CD4-positive, alpha-beta memory T cell (primary cell): Measurements from ENCODE around the gene RRP1. TPM values are rescaled to one million over a fixed set of nuclear protein-coding genes. Genes with fewer than 3 reads are reported as not detected.
A peak's percentile ranks its signal among the peaks of the same experiment; 100 is the strongest.

ENCODE experiments used
- CTCF ChIA-PET: fragments of 350-600 bp; sonication (Branson Sonifier 250); formaldehyde crosslinking; loops from one replicate; lab custom pipeline; 2021; ENCODE audit warnings: inconsistent platforms; ENCODE audit not compliant: partially characterized antibody; lab: Charles Lee
- POLR2A ChIA-PET: fragments of 350-600 bp; sonication (Branson Sonifier 250); formaldehyde crosslinking; loops from one replicate; lab custom pipeline; 2021; ENCODE audit not compliant: partially characterized antibody; lab: Charles Lee
- DNase-seq, 5 donors: peaks; one replicate each; pipeline versions ENCODE4 v3.0.0 to v3.0.0-alpha.2; 2020 to 2022; ENCODE audit warnings: mixed read lengths in 1 of 5
- H3K27ac ChIP-seq: one replicate; pipeline ENCODE4 v1.7.0; 2013; ENCODE audit warnings: low read depth, low read length
- H3K27me3 ChIP-seq: 2 replicates; pipeline ENCODE4 v1.7.0; 2013; ENCODE audit warnings: mild to moderate bottlenecking, low read length, moderate library complexity; ENCODE audit not compliant: insufficient read depth
- H3K36me3 ChIP-seq: 2 replicates; pipeline ENCODE4 v1.7.0; 2013; ENCODE audit warnings: mild to moderate bottlenecking, low read length, moderate library complexity; ENCODE audit not compliant: insufficient read depth
- H3K4me1 ChIP-seq: 2 replicates; pipeline ENCODE4 v1.7.0; 2013; ENCODE audit warnings: mild to moderate bottlenecking, low read length, moderate library complexity; ENCODE audit not compliant: insufficient read depth
- H3K4me3 ChIP-seq, 2 donors: one replicate each; pipeline ENCODE4 v1.7.0; 2013; ENCODE audit warnings: low read length in 2 of 2, mild to moderate bottlenecking in 1 of 2
- H3K9me3 ChIP-seq, 2 donors: one replicate each; pipeline ENCODE4 v1.7.0; 2013; ENCODE audit warnings: low read length in 2 of 2, control low read depth in 1 of 2; ENCODE audit not compliant: control insufficient read depth in 1 of 2
- H3K27ac Mint-ChIP-seq, 7 donors: one replicate each; pipeline ENCODE4 v1.8.0; 2020 to 2021; ENCODE audit warnings: mixed read lengths in 7 of 7, mild to moderate bottlenecking in 6 of 7, inconsistent platforms in 3 of 7, moderate library complexity in 3 of 7
- H3K27me3 Mint-ChIP-seq, 2 donors: one replicate each; pipeline ENCODE4 v1.8.0; 2020 to 2021; ENCODE audit warnings: mixed read lengths in 2 of 2
- H3K36me3 Mint-ChIP-seq, 2 donors: one replicate each; pipeline ENCODE4 v1.8.0; 2020 to 2021; ENCODE audit warnings: mixed read lengths in 2 of 2, inconsistent platforms in 1 of 2, mild to moderate bottlenecking in 1 of 2
- H3K4me1 Mint-ChIP-seq, 4 donors: one replicate each; pipeline ENCODE4 v1.8.0; 2020 to 2021; ENCODE audit warnings: mixed read lengths in 4 of 4, mild to moderate bottlenecking in 1 of 4
- H3K4me3 Mint-ChIP-seq, 8 donors: one replicate each; pipeline ENCODE4 v1.8.0; 2020 to 2021; ENCODE audit warnings: mixed read lengths in 8 of 8, mild to moderate bottlenecking in 7 of 8, moderate library complexity in 6 of 8, inconsistent platforms in 3 of 8
- H3K9me3 Mint-ChIP-seq, 8 donors: one replicate each; pipeline ENCODE4 v1.8.0; 2020 to 2021; ENCODE audit warnings: mixed read lengths in 8 of 8, mild to moderate bottlenecking in 5 of 8, inconsistent platforms in 3 of 8, moderate library complexity in 1 of 8
- intact Hi-C: fragments of 100-400 bp; cut with micrococcal nuclease; formaldehyde crosslinking; loops from one replicate; pipeline ENCODE4 v1.15.1; 2023
- polyA plus RNA-seq, 2 donors: library from polyadenylated mRNA; unstranded; fragments of 300-500 nt; fragmentation: Illumina TruSeq; gene quantifications; one replicate each; pipeline ENCODE4 v1.2.3, GENCODE V29; 2021
- total RNA-seq, 2 experiments: library from RNA; stranded (reverse); gene quantifications; one replicate each; pipeline ENCODE4 v1.2.3, GENCODE V29; 2021

RRP1 gene
- total and polyA plus RNA-seq, 4 experiments from 2014 or later = 13.5 to 27.7 (median 23.8) TPM

DNA sequence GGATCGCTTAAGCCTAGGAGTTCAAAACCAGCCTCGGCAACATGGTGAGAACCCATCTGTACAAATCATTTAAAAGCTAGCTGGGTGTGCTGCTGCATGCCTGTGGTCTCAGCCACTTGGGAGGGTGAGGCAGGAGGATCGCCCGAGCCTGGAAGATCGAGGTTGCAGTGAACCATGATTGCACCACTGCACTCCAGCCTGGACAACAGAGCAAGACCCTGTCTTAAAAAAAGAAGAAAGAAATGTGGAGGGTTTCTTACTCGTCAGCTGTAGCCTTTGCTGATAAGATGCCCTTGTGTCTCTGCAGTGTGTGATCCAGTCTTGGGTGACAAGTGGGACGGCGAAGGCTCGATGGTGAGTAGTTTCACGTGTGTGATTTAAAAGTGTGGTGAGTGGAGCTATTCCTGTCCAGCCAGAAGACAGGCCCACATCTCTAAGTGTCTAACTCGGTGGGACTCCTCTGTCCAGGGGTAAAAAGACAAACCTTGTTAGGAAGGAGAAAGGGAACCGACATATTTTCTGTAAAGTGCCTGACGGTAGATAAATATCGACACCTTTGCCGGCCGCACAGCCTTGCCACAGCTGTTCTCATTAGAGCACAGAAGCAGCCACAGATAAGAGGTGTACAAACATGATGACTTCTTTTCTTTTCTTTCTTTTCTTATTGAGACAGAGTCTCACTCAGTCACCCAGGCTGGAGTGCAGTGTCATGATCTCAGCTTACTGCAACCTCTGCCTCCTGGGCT, 43.4 kb upstream of the RRP1 start:
- intact Hi-C loops = no loop called here
- Histone ChIP-seq H3K36me3 (peaks cover 22% of the 10 kb centered on the region), H3K4me1 (no peaks in the 10 kb centered on the region), H3K27me3 (no peaks in the 10 kb centered on the region), H3K9me3 (no peaks in the 10 kb centered on the region), H3K4me3 (no peak overlapping the region), H3K27ac (no peak overlapping the region)
- Mint-ChIP-seq H3K27ac (peak overlapping the region in 1 of 7 donors; percentile 42), H3K9me3 (peaks cover 0 to 3% (median 0%) of the 10 kb centered on the region in 8 donors), H3K36me3 (peaks cover 16 to 37% of the 10 kb centered on the region in 2 donors), H3K27me3 (no peaks in the 10 kb centered on the region), H3K4me3 (no peak overlapping the region), H3K4me1 (peaks cover 0 to under 1% (median 0%) of the 10 kb centered on the region in 4 donors)
- ChIA-PET CTCF (no interaction called here), POLR2A (no interaction called here)
- DNase-seq = no peak

- intact Hi-C loops = no loop called here
- H3K9me3 ChIP-seq = no peaks in the 10 kb centered on the region
- no peaks in the 10 kb centered on the region for H3K4me1 Mint-ChIP-seq
- ChIA-PET POLR2A (no interaction called here), CTCF (no interaction called here)
- H3K27me3 Mint-ChIP-seq = no peaks in the 10 kb centered on the region
- H3K27ac Mint-ChIP-seq = no peak overlapping the region
- no peak for DNase-seq
- peaks cover 18 to 43% of the 10 kb centered on the region in 2 donors for H3K36me3 Mint-ChIP-seq
- peaks cover 28% of the 10 kb centered on the region for H3K36me3 ChIP-seq
- H3K27me3 ChIP-seq = no peaks in the 10 kb centered on the region
- no peaks in the 10 kb centered on the region for H3K4me1 ChIP-seq
- H3K9me3 Mint-ChIP-seq = peaks cover 0 to 3% (median 0%) of the 10 kb centered on the region in 8 donors
- no peak overlapping the region for H3K4me3 Mint-ChIP-seq
- no peak overlapping the region for H3K4me3 ChIP-seq
- no peak overlapping the region for H3K27ac ChIP-seq
These were observed 40.8 kb upstream of the RRP1 start for GRCh38 chr21:43748622-43749021.

- CTCF ChIA-PET = no interaction called here
These were observed 39.6 kb upstream of the RRP1 start for GRCh38 chr21:43749651-43750262.

GRCh38 chr21:43750339-43751033, 38.9 kb upstream of the RRP1 start:
- Mint-ChIP-seq H3K27ac (peak overlapping the region in 2 of 7 donors; percentile 44 to 47), H3K36me3 (peaks cover 15 to 41% of the 10 kb centered on the region in 2 donors), H3K4me1 (no peaks in the 10 kb centered on the region), H3K27me3 (no peaks in the 10 kb centered on the region), H3K4me3 (peak overlapping the region in 1 of 8 donors; percentile 15), H3K9me3 (peaks cover 0 to 3% (median 0%) of the 10 kb centered on the region in 8 donors)
- POLR2A ChIA-PET = no interaction called here
- peaks cover 27% of the 10 kb centered on the region for H3K36me3 ChIP-seq
- no peaks in the 10 kb centered on the region for H3K27me3 ChIP-seq
- CTCF ChIA-PET = no interaction called here
- H3K4me1 ChIP-seq = no peaks in the 10 kb centered on the region
- no peak overlapping the region for H3K4me3 ChIP-seq
- no peak for DNase-seq
- intact Hi-C loops = no loop called here
- H3K27ac ChIP-seq = no peak overlapping the region
- no peaks in the 10 kb centered on the region for H3K9me3 ChIP-seq

More at GRCh38 chr21:43749651-43750262, 39.6 kb upstream of the RRP1 start:
- Mint-ChIP-seq H3K4me3 (no peak overlapping the region), H3K27me3 (no peaks in the 10 kb centered on the region), H3K27ac (no peak overlapping the region), H3K4me1 (no peaks in the 10 kb centered on the region), H3K36me3 (peaks cover 20 to 43% of the 10 kb centered on the region in 2 donors), H3K9me3 (peaks cover 0 to 3% (median 0%) of the 10 kb centered on the region in 8 donors)
- Histone ChIP-seq H3K36me3 (peaks cover 25% of the 10 kb centered on the region), H3K4me1 (no peaks in the 10 kb centered on the region), H3K27me3 (no peaks in the 10 kb centered on the region), H3K9me3 (no peaks in the 10 kb centered on the region), H3K4me3 (no peak overlapping the region), H3K27ac (no peak overlapping the region)
- POLR2A ChIA-PET = no interaction called here
- no peak for DNase-seq
- intact Hi-C loops = no loop called here

- no peak for DNase-seq
- H3K4me3 Mint-ChIP-seq = no peak overlapping the region
- Histone ChIP-seq H3K4me1 (no peaks in the 10 kb centered on the region), H3K36me3 (peaks cover 36% of the 10 kb centered on the region), H3K4me3 (no peak overlapping the region), H3K27ac (no peak overlapping the region), H3K9me3 (no peaks in the 10 kb centered on the region), H3K27me3 (no peaks in the 10 kb centered on the region)
- peak overlapping the region in 1 of 7 donors; percentile 42 for H3K27ac Mint-ChIP-seq
- POLR2A ChIA-PET = no interaction called here
- H3K27me3 Mint-ChIP-seq = no peaks in the 10 kb centered on the region
- H3K4me1 Mint-ChIP-seq = no peaks in the 10 kb centered on the region
- peaks cover 10 to 46% of the 10 kb centered on the region in 2 donors for H3K36me3 Mint-ChIP-seq
- CTCF ChIA-PET = no interaction called here
- intact Hi-C loops = no loop called here
- H3K9me3 Mint-ChIP-seq = peaks cover 0 to 3% (median 0%) of the 10 kb centered on the region in 8 donors
These were observed 37.3 kb upstream of the RRP1 start for GRCh38 chr21:43751955-43752591.

GRCh38 chr21:43752758-43753438, 36.5 kb upstream of the RRP1 start:
- H3K4me3 Mint-ChIP-seq = no peak overlapping the region
- Histone ChIP-seq H3K4me1 (no peaks in the 10 kb centered on the region), H3K4me3 (no peak overlapping the region), H3K27ac (no peak overlapping the region), H3K9me3 (no peaks in the 10 kb centered on the region), H3K27me3 (no peaks in the 10 kb centered on the region), H3K36me3 (peaks cover 36% of the 10 kb centered on the region)
- ChIA-PET POLR2A (no interaction called here), CTCF (no interaction called here)
- peaks cover 10 to 39% of the 10 kb centered on the region in 2 donors for H3K36me3 Mint-ChIP-seq
- no peaks in the 10 kb centered on the region for H3K27me3 Mint-ChIP-seq
- DNase-seq = no peak
- intact Hi-C loops = no loop called here
- no peaks in the 10 kb centered on the region for H3K4me1 Mint-ChIP-seq
- H3K27ac Mint-ChIP-seq = no peak overlapping the region
- H3K9me3 Mint-ChIP-seq = peaks cover 0 to 3% (median 0%) of the 10 kb centered on the region in 8 donors
